NT2/D1 (cell line): ENCODE measurements around the gene SLC25A48.

Experiments used
- SUZ12 ChIP-seq: IDR thresholded peaks from 2 replicates; pipeline ENCODE4 v1.6.1; 2011; ENCODE audit not compliant: insufficient read length, insufficient read depth; ENCODE audit errors: extremely low read depth
- YY1 ChIP-seq: IDR thresholded peaks from 2 replicates; pipeline ENCODE4 v1.6.1; 2011; ENCODE audit not compliant: insufficient read length, insufficient read depth
- ZNF274 ChIP-seq: IDR thresholded peaks from 2 replicates; pipeline ENCODE4 v1.6.1; 2011; ENCODE audit warnings: mild to moderate bottlenecking, low read depth, low read length

DNA sequence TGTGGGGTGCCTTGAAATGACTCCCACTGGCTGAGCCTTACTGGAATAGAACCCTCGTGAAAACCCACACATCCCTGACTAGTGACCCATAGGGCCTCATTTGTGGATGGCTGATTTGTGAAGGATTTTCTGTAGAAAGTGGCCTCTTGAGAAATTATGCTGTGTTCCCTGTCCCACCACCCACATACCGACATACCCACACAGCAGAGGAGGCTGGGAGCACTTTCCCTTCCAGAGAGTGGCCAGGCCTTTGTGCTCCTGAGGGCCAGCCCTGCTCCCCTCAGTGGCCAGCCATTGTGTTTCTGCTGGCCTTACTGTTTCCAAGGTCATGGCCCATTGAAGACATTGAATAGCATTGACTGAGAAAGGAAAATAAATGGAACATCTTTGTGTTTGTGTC, 31.6 kb downstream of the SLC25A48 start:
- TF ChIP-seq YY1 (no peak), SUZ12 (no peak), ZNF274 (no peak)
